HG03439 (cell line): ENCODE results near the gene DRD1.
A peak's percentile ranks its signal among the peaks of the same experiment; 100 is the strongest.
"Not testable (repeated sequence)": the region's sequence is repeated elsewhere in the genome, so short reads cannot be mapped to it uniquely, and the experiment has no call there.

Experiments
- ATAC-seq: cut with Tn5 transposase; IDR thresholded peaks from one replicate; pipeline ENCODE4 v1.9.1; 2021; ENCODE audit warnings: mild to moderate bottlenecking, moderate library complexity; ENCODE audit not compliant: unreplicated experiment

The DRD1 gene

DNA sequence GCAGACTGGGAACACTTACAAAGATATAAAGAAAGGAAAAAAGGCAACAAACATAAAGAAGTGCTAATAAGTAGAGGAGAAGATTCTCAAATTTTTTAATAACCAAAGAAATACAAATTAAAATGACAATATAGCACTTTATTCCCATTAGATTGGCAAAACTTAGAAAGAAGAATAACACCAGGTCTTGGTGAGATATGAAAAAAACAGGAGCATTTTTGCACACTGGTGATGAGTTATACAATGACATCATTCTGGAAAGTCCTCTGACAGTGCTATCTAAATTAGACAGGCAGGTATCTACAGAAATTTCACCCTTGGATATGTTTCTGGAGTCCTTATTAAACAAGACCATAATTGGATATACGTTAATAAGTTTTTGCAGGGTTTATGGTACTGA, 24.9 kb upstream of the DRD1 start:
- no peak for ATAC-seq

DNA sequence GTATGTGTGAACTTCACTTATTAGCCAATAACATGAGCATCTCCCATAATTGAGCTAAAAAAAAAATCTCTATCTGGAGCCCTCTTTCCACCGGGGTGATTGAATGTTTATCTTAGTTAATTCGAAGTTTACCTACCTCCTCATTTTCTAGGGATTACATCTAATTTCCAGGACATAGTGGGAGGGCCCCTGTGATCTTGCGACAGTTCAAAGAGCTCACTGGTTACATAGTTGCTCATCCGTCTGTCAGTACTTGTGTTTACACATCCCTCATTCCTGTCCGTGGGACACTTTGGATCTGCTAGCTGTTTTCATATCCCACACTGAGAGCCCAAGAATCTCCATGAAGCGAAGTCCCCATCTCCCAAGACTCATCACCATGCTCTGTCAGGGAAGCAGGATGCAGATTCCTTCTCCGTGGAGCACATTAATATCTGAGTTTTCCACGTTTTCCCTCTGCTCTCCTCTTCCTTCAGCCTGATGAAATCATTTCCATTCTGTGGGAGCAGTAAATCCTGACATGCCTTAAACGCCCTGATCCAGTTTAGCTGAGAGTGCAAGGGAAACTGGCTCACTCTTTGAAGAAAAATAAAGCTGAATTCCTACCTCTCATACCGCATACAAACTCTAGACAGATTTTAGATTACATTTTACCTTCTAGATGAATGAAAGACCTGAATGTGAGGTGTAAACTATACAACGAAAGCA, 24.2 kb upstream of the DRD1 start:
- ATAC-seq: no peak

DNA sequence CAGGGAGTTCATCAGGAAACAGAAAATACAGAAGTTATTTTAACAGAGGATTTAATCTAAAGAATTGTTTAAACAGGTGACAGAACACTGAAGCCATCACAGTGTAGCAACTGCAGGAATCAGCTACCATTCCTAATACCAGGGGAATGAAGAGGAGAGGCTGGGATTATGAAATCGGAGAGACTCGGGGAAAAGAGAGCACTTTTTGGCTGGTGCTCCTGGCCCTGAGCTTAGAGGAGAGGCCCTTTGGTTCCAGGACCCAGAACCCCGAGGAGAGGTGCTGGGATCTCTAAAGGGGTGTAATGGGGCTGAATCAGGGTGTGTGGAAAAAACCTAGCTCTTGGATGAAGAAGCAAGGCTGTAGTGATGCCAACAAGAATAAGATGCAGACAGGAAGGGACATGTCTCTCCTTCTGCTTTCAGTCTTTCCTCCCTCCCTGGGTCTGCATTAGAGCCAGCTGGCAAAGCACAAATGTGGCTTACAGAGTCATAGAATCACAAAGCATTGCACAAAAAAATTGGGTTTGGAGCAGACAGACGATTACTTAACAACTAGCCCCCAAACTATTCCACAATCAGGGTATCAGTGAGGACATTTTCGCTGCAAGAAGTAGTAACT, 22.8 kb upstream of the DRD1 start:
- no peak for ATAC-seq

DNA sequence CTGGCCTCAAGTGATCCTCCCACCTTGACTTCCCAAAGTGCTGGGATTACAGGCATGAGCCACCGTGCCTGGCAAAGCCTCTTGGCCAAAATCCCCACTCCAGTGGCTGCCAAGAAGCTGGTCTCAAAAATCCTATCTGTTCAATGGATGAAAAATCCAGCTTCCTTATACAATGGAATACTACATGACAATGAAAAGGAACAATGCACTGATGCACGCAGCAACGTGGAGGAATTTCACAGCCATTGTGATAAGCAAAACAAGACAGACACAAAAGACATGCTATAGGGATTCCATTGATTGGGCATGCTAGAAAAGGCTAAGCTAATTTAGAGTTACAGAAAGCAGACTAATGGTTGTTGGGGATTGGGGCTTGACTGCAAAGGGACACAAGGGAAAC, 21.3 kb upstream of the DRD1 start:
- ATAC-seq: no peak

DNA sequence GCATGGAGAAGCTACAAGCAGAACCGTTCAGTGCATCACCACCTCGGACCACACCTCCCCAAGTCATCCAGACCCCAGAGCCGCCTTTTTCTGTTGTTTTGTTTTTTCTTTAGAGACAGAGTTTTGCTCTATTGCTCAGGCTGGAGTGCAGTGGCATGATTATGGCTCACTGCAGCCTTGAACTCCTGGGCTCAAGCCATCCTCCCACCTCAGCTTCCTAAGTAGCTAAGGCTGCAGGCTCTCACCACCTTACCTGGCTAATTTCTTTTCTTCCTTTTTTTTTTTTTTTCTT, 20.9 kb upstream of the DRD1 start:
- no peak for ATAC-seq

DNA sequence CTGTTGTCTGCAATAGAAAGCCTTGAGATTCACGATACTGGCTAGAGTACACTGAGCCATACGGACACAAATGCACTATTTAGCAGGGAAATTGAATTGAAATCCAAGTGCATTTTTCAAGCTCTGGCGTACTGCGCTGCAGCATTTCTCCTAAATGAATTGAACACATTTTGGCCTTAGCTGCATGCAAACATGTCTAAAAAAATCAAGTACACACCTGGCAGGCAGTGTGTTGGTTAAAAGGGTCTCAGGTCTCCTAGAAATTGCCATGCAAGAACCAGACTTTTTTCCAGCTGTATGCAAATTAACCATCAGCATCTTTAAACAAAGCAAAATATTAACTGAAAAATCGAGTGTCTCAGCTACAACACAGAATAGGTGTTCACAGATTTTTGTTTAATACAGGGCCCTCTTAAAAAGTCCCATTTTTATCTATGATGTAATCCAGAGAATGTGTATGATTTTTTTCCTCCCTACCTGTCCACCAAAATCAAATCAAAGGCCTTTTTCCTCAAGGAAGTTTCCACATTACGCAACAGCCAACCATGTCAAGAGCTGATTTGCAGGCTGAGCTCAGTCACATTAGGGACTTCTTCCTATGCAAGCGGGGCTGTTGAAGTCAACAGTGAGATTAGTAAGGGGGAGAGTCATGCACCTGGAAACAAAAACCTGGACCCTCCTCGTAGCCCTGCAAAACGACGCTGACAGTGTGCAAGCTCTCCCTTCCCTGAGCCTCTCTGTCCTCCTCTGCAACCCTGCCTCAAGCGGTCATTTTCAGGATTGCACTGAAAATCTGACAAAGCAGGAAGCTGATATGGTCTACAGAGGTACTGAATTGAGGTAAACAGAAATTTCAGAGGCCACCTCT, 20.3 kb upstream of the DRD1 start:
- peak; percentile 92 for ATAC-seq

DNA sequence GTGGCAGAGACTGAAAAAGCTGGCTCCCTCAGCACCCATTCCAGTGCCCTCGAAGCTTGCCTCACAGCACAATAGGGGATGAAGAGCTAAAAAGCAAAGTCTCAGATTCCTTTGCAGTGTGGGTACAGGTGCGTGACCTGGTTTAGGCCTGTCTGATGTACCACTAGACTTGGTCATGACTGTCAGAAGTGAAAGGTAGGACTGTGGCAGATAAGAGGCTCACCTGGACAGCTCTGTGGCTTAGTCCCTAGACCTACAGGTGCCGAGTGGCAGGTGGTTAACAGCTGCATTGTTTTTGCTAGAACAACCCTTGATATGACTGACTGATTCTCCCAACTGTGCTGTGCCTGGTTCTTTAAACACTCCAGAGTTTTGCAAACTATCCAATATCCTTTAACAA, 19.7 kb upstream of the DRD1 start:
- ATAC-seq: no peak

DNA sequence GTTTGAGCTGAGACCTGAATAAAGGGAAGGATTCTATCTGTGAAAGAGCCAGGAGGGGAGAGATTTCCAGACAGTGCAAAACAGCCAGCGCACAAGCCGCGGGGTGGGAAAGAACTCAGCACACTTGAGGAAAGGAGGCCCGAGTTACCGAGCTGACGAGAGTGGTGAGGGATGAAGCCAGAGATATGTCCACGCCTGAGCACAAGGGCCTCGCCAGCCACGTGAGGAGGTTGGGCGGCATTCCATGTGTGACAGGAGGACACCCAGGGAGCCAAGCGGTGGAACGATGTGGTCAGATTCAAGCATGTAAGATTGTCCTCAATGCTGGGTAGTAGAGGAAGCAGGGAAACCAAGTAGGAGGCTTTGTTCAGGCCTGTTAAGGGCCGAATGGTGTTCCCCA, 17.4 kb upstream of the DRD1 start:
- no peak for ATAC-seq

DNA sequence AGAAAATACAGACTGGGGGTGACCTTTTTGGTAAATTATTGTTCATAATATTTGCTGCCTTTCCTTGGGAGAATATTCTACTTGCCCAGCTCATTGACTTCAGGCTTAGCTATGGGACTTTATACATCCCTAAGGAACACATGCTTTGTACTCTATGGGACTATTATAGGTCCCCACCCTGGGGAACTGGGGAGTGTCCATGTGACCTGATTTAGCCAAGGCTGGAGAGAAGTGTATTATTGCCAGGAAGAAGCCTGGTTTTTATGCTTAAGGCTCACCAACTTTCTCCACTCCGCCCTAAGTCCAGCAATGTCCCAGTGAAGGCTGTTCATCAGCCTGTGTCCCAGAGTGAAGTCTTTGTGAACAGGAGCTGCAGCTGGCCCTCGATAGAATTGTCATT, 16.6 kb upstream of the DRD1 start:
- no peak for ATAC-seq

DNA sequence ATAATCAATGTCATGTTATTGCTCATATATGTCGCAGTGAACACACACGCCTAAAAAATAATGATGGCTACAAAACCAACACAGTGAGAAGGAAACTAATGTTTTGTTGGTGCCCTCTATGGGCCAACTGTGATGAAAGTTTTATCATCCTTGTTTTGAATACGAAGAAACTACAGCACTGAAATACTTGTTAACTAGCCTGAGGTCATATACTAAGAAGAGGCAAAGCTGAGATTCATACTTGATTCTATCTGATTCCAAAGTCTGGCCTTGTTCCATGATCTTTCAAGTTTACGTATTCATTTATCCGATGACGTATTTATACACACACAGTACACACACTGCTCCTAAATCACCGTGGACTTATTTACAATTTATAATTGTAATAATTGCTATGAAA, 16.1 kb upstream of the DRD1 start:
- ATAC-seq: no peak

DNA sequence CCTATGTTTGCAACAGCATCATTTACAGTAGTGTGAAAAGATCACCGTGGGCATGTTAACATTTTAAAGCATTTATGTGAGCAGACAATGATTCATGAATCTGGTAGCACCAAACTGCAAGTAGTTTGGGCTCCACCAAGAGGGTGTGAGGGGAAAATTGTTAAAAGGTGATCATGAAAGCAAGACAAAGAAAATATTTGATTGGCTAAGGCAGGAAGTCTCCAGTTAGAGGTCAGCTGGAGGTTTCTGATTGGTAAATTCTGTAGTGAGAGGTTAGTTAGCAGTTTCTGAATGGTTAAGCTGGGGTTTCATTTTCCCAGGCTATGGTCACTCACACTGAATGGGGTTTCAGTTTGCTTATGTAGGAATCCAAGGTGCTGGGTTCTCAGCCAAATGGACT, 13.5 kb upstream of the DRD1 start:
- ATAC-seq: no peak

DNA sequence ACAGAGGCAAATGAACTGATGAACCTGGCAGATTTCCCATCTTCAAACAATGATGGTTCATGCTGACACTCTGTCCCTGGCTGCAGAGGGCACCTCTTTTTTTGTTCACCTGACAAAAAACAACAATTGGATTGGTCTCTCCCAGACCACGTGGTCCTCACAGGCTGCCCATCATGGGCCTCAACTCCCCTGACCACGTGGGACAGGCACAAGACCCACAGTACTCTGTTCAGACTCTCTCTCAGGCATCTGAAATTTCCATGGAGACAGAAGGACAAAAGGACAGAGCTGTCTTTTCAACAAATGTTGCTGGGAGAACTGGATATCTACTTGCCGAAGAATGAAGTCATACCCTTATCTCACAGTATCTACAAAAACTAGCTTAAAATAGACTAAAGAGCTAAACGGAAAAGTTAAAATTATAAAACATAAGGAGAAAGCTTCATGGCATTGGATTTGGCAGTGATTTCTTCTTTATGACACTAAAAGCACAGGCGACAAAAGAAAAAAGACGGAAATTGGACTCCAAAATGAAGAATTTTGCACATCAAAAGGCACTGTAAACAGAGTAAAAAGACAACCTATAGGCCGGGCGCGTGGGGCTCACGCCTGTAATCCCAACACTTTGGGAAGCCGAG, 12.2 kb upstream of the DRD1 start:
- ATAC-seq: no peak

DNA sequence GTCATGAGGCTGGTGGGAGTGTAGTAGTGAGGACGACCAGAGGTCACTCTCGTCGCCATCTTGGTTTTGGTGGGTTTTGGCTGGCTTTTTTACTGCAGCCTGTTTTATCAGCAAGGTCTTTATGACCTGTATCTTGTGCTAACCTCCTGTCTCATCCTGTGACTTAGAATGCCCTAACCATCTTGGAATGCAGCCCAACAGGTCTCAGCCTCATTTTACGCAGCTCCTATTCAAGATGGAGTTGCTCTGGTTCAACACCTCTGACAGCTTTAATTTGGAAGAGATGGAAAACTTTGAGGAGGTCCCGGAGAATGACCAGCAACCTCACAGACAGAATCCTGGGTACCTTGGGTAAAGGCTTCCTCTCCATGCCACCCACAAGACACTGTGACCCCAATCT, 10.4 kb upstream of the DRD1 start:
- ATAC-seq: not testable (repeated sequence)

DNA sequence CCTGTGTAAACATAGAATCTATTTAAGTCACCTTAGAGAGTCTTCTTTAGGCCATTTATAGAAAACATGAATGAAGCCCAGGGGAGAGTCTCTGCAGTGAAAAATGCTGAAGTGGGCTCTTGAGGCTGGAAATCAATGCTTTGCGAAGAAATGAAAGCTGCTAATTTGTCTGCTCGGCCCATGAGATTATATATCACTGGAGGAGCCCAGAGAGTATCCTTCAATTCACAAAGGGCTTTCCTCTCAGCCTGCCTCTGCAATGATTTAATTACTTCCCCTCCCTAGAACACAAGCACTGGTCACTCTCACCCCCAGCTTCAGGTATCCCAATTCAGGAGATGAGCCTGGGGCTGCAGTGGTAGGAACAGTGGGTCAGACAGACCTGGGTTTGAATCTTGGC, 8.2 kb upstream of the DRD1 start:
- ATAC-seq: no peak

DNA sequence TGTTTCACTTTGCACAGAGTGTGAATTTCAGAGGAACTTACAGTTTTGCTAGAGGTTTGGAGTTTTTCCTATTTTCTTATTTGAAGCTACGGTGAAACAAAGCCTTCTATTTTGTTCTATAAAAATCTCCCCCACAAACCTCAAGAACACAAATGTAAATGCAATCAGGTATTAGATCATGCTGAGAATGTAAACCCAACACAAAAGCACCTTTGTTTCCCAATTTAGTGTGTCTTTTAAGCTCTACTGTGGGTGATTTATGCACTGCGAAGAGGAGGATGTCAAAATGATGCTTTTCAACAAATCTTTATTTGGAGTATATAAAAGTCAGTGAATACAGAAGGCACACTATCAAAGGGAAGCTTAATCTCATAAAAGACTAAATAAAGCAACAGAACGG, 4.3 kb upstream of the DRD1 start:
- ATAC-seq: no peak

DNA sequence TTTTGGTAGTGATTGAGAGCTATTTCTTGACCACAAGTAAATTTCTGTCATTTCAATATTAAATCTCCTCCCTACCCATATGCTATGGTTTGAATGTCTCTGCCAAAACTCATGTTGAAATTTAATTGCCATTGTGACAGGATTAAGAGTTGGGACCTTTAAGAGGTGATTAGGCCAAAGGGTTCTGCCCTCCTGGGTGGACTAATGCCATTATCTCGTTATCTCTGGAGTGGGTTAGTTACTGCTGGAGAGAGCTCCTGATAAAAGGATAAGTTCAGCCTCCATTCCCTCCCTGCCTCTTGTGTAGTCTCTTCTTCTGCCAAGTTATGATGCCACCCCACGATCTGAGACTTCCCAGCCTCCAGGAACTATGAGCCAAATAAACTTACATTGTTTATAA, 3.6 kb upstream of the DRD1 start:
- no peak for ATAC-seq

DNA sequence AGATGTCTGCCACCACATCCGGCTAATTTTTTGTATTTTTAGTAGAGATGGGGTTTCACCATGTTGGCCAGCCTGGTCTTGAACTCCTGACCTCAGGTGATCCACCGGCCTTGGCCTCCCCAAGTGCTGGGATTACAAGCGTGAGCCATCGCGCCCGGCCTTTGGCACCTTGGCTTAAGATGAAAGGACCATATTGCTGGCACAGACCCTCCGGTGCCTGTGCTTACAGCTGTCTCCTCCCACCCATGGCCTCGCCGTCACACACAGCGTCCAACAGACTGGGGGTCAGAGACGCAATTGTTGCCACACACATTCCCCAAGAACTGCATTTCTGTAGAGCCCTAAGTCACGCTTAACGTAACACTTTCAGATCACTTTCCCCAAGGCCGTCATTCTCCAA, 2.4 kb upstream of the DRD1 start:
- ATAC-seq: not testable (repeated sequence)

DNA sequence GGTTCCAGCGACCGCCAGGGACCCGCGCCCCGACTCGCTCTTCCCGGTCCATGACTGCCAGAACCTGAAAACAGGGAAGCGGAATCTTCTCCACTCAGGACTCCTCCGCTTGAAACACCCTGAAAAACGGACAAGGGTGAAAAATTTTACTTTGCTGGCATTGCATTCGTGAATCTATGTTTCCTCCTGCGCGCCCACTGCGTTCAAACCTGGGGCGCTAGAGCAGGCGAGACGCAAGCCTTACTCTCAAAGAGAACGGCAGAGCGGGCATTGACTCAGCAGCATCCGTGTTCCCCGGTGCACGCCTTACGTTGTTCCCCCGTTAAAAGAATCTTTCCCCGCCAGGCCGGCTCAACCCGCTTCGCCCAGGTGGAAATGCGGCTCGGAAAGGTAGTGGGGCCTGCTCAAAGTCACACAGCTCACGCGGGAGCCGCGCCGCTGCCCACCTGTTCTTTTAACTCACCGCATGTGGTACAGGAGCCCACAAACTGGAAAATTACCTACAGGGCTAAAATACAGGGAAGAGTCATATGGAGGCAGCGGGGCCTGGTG, 999 bp upstream of the DRD1 start:
- ATAC-seq: no peak

DNA sequence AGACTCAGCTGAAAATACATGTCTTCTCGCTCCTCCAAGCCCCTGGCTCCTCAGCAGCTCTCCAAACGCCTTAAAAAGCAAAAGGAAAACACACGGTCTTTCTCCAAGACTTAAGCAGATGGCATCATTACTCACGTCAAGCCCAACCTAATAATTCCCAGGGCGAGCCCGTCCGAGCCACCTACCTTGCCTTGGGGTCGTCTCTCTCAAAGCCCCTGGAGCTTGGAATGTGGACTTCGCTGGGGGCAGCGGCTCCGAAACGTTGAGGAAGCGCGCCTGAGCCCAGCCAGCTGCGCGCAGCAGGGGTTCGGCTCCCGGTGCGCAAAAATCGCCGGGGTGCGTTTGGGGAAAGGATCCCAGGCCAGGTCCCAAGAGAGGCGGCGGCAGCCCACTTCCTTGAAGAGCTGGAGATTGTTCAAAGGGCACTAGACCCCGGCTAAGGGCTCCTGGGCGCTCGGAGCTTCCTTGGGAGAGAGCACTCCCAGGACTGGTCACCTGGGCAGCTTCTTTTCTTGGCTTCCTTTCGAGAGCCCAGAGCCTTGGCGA, 395 bp downstream of the DRD1 start:
- ATAC-seq: no peak

DNA sequence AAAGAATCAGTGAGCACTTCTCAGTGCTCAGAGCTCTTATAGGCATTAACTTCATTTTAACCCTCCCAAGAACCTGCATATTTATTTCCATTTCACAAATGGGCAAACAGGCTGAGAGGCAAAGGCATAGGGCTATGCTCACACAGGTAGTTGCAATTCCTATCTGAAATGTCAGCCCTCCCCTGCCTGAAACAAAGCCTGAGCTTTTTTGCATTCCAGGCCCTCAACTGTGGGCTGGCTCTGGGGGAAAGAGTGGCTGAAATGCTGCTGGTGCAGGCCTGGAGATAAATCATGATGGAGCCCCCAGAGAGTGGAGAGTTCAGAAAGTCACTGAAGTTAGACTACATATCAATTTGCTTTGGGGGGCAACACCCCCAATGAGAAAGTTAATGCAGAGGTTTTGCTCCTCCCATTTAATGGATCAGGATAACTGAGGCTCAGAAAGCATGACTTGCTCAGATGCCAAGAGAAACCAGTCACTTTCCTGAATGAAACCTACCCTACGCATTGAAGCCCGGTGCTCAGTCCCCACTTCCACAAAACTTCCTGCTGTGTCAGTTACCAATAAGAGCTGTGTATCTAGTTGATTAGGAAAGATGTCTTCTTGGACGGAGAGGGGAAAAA, 5.6 kb downstream of the DRD1 start:
- no peak for ATAC-seq

DNA sequence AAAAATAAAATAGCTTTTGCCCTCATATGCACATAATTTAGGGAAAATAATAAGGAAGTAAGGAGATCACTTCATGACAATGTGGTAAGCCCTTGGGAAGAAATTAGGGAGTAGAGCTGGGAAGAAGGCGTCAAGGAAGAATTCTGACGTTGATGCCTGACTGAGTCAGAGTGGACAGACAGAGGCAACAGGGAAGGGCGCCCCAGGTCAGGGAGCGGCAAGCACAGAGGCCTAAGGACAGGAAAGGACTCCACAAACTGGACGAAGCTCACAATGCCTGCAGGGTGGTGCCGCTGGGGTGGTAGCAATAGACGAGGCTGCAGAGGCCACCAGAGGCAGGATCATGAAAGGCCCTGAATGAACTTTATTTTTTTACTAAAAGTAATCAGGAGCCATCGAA, 7.6 kb downstream of the DRD1 start:
- no peak for ATAC-seq
